Keratinocyte (primary cell): ENCODE measurements around the gene NFE2L1.

ENCODE experiments used
- EZH2 ChIP-seq: IDR thresholded peaks from one replicate; pipeline ENCODE4 v1.6.1; 2012; ENCODE audit warnings: inconsistent platforms, mild to moderate bottlenecking, low read length, moderate library complexity
- TF ChIP-seq, protein P1 (sequence below), 3 experiments: IDR thresholded peaks in 1 of 3; conservative IDR thresholded peaks in 1 of 3; optimal IDR thresholded peaks in 1 of 3; 2 replicates in 2 of 3; 3 replicates in 1 of 3; pipeline versions ENCODE3 to v1.5.1; 2011; ENCODE audit warnings: low read length in 3 of 3, mild to moderate bottlenecking in 3 of 3, moderate library complexity in 2 of 3, control low read depth in 1 of 3, inconsistent platforms in 1 of 3; ENCODE audit not compliant: insufficient read depth in 2 of 3; ENCODE audit errors: extremely low read depth in 1 of 3

DNA sequence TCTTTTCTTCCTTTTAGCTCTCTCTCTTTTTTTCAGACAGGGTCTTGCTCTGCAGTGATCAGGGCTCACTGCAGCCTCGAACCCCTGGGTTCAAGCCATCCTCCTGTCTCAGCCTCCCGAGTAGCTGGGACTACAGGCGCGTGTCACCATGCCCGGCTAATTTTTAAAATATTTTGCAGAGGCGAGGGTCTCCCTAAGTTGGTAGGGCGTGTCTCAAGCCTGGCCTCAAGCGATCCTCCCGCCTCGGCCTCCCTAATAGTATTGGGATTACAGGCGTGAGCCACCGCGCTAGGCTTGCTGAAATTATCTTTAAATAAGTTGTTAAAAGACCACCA is 58.6 kb downstream of the NFE2L1 start:
- TF ChIP-seq EZH2: no peak
- TF ChIP-seq, protein P1, sequence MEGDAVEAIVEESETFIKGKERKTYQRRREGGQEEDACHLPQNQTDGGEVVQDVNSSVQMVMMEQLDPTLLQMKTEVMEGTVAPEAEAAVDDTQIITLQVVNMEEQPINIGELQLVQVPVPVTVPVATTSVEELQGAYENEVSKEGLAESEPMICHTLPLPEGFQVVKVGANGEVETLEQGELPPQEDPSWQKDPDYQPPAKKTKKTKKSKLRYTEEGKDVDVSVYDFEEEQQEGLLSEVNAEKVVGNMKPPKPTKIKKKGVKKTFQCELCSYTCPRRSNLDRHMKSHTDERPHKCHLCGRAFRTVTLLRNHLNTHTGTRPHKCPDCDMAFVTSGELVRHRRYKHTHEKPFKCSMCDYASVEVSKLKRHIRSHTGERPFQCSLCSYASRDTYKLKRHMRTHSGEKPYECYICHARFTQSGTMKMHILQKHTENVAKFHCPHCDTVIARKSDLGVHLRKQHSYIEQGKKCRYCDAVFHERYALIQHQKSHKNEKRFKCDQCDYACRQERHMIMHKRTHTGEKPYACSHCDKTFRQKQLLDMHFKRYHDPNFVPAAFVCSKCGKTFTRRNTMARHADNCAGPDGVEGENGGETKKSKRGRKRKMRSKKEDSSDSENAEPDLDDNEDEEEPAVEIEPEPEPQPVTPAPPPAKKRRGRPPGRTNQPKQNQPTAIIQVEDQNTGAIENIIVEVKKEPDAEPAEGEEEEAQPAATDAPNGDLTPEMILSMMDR (optimal IDR thresholded peaks at IDR 0.05 in 1 of 3, IDR thresholded peaks at IDR 0.05 in 1 of 3, conservative IDR thresholded peaks at IDR 0.05 in 1 of 3; ENCODE audit: extremely low read depth in 1 of 3, insufficient read depth in 2 of 3, low read length in 3 of 3): no peak
